PC-3 (cell line): ENCODE results near the gene DPH3.

Source experiments
- EZH2 ChIP-seq: fragments of 300-600 bp; sonication (generic); IDR thresholded peaks from one replicate; pipeline ENCODE4 v1.6.1; 2017; ENCODE audit warnings: antibody characterized with exemption, mild to moderate bottlenecking, low read length; ENCODE audit not compliant: unreplicated experiment
- EZH2phosphoT487 ChIP-seq: fragments of 300-600 bp; sonication (generic); IDR thresholded peaks from 2 replicates; pipeline ENCODE4 v1.6.1; 2018; ENCODE audit warnings: mild to moderate bottlenecking, antibody characterized with exemption, low read length, borderline replicate concordance
- TF ChIP-seq, protein P1 (sequence below): fragments of 300-600 bp; sonication (generic); conservative IDR thresholded peaks from 2 replicates; pipeline ENCODE4 v1.5.1; 2017; ENCODE audit warnings: antibody characterized with exemption, low read depth, mild to moderate bottlenecking, low read length

DNA sequence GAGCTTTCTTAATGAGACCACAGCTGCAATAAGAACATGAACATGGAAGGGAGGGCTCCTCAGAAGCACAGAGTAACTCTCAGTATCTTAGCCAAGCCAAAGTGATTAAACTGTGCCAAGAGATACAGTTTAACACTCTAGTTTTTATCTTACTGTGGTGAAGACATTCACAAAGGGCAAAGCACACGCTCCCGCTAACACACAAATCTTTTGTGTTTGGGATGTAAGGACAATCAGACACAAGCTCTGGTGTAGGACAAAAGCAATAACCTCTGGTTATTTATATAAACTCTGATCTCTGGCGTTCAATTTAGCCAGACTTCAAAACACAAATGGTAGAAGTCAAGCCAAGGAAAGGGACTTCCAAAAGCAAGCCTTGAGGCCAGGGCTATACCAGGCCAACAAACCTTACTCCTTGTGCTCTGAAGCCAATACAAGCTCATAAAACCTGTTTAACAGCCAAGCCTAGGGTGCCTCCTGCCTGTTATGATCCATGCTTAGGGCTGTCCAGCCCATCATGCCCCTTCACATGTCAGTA, 27.8 kb downstream of the DPH3 start:
- TF ChIP-seq, protein P1, sequence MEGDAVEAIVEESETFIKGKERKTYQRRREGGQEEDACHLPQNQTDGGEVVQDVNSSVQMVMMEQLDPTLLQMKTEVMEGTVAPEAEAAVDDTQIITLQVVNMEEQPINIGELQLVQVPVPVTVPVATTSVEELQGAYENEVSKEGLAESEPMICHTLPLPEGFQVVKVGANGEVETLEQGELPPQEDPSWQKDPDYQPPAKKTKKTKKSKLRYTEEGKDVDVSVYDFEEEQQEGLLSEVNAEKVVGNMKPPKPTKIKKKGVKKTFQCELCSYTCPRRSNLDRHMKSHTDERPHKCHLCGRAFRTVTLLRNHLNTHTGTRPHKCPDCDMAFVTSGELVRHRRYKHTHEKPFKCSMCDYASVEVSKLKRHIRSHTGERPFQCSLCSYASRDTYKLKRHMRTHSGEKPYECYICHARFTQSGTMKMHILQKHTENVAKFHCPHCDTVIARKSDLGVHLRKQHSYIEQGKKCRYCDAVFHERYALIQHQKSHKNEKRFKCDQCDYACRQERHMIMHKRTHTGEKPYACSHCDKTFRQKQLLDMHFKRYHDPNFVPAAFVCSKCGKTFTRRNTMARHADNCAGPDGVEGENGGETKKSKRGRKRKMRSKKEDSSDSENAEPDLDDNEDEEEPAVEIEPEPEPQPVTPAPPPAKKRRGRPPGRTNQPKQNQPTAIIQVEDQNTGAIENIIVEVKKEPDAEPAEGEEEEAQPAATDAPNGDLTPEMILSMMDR, result no peak
- TF ChIP-seq EZH2 (no peak), EZH2phosphoT487 (no peak)
